SU-DHL-6 (cell line): Measurements from ENCODE around the gene ARL15.

Experiments
- CTCF ChIP-seq: fragments of 200-600 bp; sonication (generic); IDR thresholded peaks from one replicate; pipeline ENCODE4 v1.5.1; 2017; ENCODE audit warnings: antibody characterized with exemption, mild to moderate bottlenecking, low read length, moderate library complexity; ENCODE audit not compliant: insufficient read depth, poor library complexity, severe bottlenecking
- EZH2phosphoT487 ChIP-seq: fragments of 200-600 bp; sonication (generic), shearing (Covaris generic); conservative IDR thresholded peaks from 2 replicates; pipeline ENCODE4 v1.6.1; 2018; ENCODE audit warnings: mild to moderate bottlenecking, antibody characterized with exemption, low read length, moderate library complexity, mixed read lengths

- TF ChIP-seq CTCF (no peak), EZH2phosphoT487 (no peak)
Measured at GRCh38 chr5:54220230-54221040, 89.9 kb downstream of the ARL15 start.
